Measurements from ENCODE around the gene MOGAT1. TPM values are rescaled to one million over a fixed set of nuclear protein-coding genes. Genes with fewer than 3 reads are reported as not detected.
A peak's percentile ranks its signal among the peaks of the same experiment; 100 is the strongest.

The MOGAT1 gene
- polyA plus RNA-seq, 3 donors, result 0.11 TPM; not detected in 2

DNA sequence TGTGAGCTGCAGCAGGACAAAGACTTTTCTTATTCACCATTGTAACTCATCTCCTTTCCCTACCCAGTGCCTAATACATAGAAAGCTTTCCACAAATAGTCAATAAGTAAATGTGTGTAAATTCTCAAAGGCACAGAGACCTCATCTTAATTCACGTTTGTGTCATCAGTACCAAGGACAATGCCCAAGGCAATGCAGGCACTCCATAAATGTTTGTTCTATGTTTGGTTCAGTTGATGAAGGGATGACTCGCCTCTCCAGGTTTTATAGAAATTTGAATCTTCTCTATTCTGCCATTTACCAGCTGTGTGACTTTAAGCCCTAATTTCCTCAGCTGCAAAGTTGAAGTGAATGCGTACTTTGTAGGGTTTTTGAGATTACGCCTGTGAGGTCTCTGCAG, 2.1 kb upstream of the MOGAT1 start:
- DNase-seq, result no peak
- Histone ChIP-seq H3K27ac (ENCODE audit: low read depth in 1 of 2, low read length in 2 of 2) (peak overlapping the region in 1 of 2 donors; percentile 84), H3K4me3 (replicated peaks in 1 of 3; ENCODE audit: low read depth in 2 of 3, low read length in 3 of 3) (peak overlapping the region in 1 of 3 experiments; percentile 25), H2AFZ (ENCODE audit: insufficient read depth, low read depth, low read length, poor library complexity, severe bottlenecking) (no peak overlapping the region), H3K4me2 (replicated peaks; ENCODE audit: extremely low read depth, low read length, poor library complexity, severe bottlenecking) (peak overlapping the region; percentile 44), H3K36me3 (replicated peaks in 1 of 2; ENCODE audit: control insufficient read depth in 1 of 2, insufficient read depth in 2 of 2, low read length in 2 of 2) (no peaks in the 10 kb centered on the region), H3K9ac (ENCODE audit: insufficient read depth, low read length, poor library complexity, severe bottlenecking) (no peak overlapping the region), H3K4me1 (ENCODE audit: control insufficient read depth in 1 of 2, insufficient read depth in 2 of 2, low read length in 2 of 2) (peaks cover 56 to 67% of the 10 kb centered on the region in 2 donors), H3K27me3 (ENCODE audit: control insufficient read depth in 2 of 2, insufficient read depth in 2 of 2, low read length in 2 of 2) (peaks cover 5 to 16% of the 10 kb centered on the region in 2 donors), H4K20me1 (ENCODE audit: insufficient read depth, low read length) (no peaks in the 10 kb centered on the region), H3K9me3 (replicated peaks in 1 of 2; ENCODE audit: control insufficient read depth in 1 of 2, insufficient read depth in 1 of 2, low read length in 2 of 2) (no peaks in the 10 kb centered on the region), H3K79me2 (ENCODE audit: insufficient read depth, low read length) (no peaks in the 10 kb centered on the region)
- Mint-ChIP-seq H3K27ac (peak overlapping the region; percentile 82 to 96 (median 88)), H3K4me1 (peaks cover 58% of the 10 kb centered on the region), H3K4me3 (no peak overlapping the region), H3K27me3 (ENCODE audit: low read depth in 3 of 3) (peaks cover 5 to 20% (median 8%) of the 10 kb centered on the region in 3 donors), H3K9me3 (peaks cover 0 to 3% (median 0%) of the 10 kb centered on the region in 7 donors), H3K36me3 (peaks cover 0 to 13% of the 10 kb centered on the region in 2 donors)
- no CpG with 5 or more reads among the region's 4 CpGs for WGBS (ENCODE audit: insufficient coverage)
- intact Hi-C loops (cut with micrococcal nuclease), result loop anchor here in 1 of 2 donors (5.0 kb wide), 1 partner anchor 38 kb away; no protein-coding TSS in a partner anchor
- TF ChIP-seq, protein P1, sequence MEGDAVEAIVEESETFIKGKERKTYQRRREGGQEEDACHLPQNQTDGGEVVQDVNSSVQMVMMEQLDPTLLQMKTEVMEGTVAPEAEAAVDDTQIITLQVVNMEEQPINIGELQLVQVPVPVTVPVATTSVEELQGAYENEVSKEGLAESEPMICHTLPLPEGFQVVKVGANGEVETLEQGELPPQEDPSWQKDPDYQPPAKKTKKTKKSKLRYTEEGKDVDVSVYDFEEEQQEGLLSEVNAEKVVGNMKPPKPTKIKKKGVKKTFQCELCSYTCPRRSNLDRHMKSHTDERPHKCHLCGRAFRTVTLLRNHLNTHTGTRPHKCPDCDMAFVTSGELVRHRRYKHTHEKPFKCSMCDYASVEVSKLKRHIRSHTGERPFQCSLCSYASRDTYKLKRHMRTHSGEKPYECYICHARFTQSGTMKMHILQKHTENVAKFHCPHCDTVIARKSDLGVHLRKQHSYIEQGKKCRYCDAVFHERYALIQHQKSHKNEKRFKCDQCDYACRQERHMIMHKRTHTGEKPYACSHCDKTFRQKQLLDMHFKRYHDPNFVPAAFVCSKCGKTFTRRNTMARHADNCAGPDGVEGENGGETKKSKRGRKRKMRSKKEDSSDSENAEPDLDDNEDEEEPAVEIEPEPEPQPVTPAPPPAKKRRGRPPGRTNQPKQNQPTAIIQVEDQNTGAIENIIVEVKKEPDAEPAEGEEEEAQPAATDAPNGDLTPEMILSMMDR (IDR thresholded peaks at IDR 0.05), result no peak

DNA sequence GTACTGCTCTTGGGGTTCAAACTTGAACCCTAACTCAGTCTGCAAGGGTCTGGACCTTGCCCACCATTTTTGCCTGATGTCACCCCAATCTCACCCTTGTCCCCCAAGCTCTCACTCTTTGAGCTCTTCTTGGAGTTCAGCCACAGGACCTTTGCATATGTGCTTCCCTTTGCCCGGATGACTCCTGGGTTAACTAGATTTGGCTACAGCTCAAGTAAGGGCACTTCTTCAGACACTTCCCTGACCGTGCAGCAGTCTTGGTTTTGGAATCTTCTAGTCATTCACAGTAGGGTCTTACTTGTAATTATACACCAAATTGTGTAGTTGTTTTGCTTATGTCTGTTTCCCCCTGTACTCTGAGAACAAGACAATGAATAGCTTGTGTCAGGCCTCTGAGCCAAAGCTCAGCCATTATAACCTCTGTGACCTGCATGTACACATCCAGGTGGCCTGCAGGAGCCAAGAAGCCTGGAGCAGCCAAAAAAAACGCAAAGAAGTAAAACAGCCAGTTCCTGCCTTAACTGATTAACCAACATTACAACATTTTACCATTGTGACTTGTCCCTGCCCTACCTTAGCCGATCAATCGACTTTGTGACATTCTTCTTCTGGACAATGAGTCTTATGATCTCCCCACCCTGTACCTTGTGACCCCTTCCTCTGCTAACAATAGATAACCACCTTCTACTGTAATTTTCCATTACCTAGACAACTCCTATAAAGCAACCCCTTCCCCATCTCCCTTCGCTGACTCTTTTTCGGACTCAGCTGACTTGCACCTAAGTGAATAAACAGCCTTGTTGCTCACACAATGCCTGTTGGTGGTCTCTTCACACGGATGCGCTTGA, 1.0 kb upstream of the MOGAT1 start:
- intact Hi-C loops (cut with micrococcal nuclease), result no loop called here
- H3K4me3 ChIP-seq (replicated peaks in 1 of 3; ENCODE audit: low read depth in 2 of 3, low read length in 3 of 3), result peak overlapping the region in 1 of 3 experiments; percentile 79
- no peaks in the 10 kb centered on the region for H3K36me3 ChIP-seq (replicated peaks in 1 of 2; ENCODE audit: control insufficient read depth in 1 of 2, insufficient read depth in 2 of 2, low read length in 2 of 2)
- no peak overlapping the region for H3K9ac ChIP-seq (ENCODE audit: insufficient read depth, low read length, poor library complexity, severe bottlenecking)
- TF ChIP-seq, protein P1 (IDR thresholded peaks at IDR 0.05), result no peak
- peak overlapping the region in 1 of 2 donors; percentile 84 for H3K27ac ChIP-seq (ENCODE audit: low read depth in 1 of 2, low read length in 2 of 2)
- H3K27me3 Mint-ChIP-seq (ENCODE audit: low read depth in 3 of 3), result peaks cover 5 to 20% (median 8%) of the 10 kb centered on the region in 3 donors
- peak overlapping the region; percentile 91 for H2AFZ ChIP-seq (ENCODE audit: insufficient read depth, low read depth, low read length, poor library complexity, severe bottlenecking)
- H3K4me3 Mint-ChIP-seq, result peak overlapping the region; percentile 79 to 92
- H3K4me1 Mint-ChIP-seq, result peaks cover 58% of the 10 kb centered on the region
- H3K27me3 ChIP-seq (ENCODE audit: control insufficient read depth in 2 of 2, insufficient read depth in 2 of 2, low read length in 2 of 2), result peaks cover 5 to 16% of the 10 kb centered on the region in 2 donors
- peaks cover 0 to 3% (median 0%) of the 10 kb centered on the region in 7 donors for H3K9me3 Mint-ChIP-seq
- peak overlapping the region in 5 of 7 donors; percentile 26 to 89 (median 63) for H3K27ac Mint-ChIP-seq
- H3K9me3 ChIP-seq (replicated peaks in 1 of 2; ENCODE audit: control insufficient read depth in 1 of 2, insufficient read depth in 1 of 2, low read length in 2 of 2), result no peaks in the 10 kb centered on the region
- peaks cover 0 to 11% of the 10 kb centered on the region in 2 donors for H3K36me3 Mint-ChIP-seq
- DNase-seq, result no peak
- no peaks in the 10 kb centered on the region for H4K20me1 ChIP-seq (ENCODE audit: insufficient read depth, low read length)
- 83% methylated on average over 7 of the region's 9 CpGs for WGBS (ENCODE audit: insufficient coverage)
- H3K4me1 ChIP-seq (ENCODE audit: control insufficient read depth in 1 of 2, insufficient read depth in 2 of 2, low read length in 2 of 2), result peaks cover 56 to 67% of the 10 kb centered on the region in 2 donors
- no peaks in the 10 kb centered on the region for H3K79me2 ChIP-seq (ENCODE audit: insufficient read depth, low read length)
- no peak overlapping the region for H3K4me2 ChIP-seq (replicated peaks; ENCODE audit: extremely low read depth, low read length, poor library complexity, severe bottlenecking)
